PFSK-1 (cell line): ENCODE measurements around the gene ZEB1.

ENCODE experiments used
- FOXP2 ChIP-seq: optimal IDR thresholded peaks from 2 replicates; pipeline ENCODE3; 2011; ENCODE audit warnings: borderline replicate concordance, control low read depth, inconsistent platforms; ENCODE audit not compliant: insufficient read depth; ENCODE audit errors: extremely low read length, extremely low read depth
- POLR2AphosphoS5 ChIP-seq: IDR thresholded peaks from 2 replicates; pipeline ENCODE4 v1.6.1; 2012; ENCODE audit warnings: low read depth, mild to moderate bottlenecking, control low read depth, low read length, moderate library complexity
- SIN3A ChIP-seq: IDR thresholded peaks from 2 replicates; pipeline ENCODE4 v1.6.1; 2012; ENCODE audit warnings: mild to moderate bottlenecking, low read length, moderate library complexity, borderline replicate concordance; ENCODE audit not compliant: insufficient read depth
- TAF1 ChIP-seq: IDR thresholded peaks from 2 replicates; pipeline ENCODE4 v1.6.1; 2012; ENCODE audit warnings: low read length, control low read depth, borderline replicate concordance; ENCODE audit not compliant: insufficient read depth
- TF ChIP-seq, protein P1 (sequence below), 2 experiments: IDR thresholded peaks; 2 replicates each; pipeline versions ENCODE4 v1.6.1 to v1.8.0; 2011 to 2012; ENCODE audit warnings: low read depth in 2 of 2, low read length in 2 of 2, control low read depth in 1 of 2, inconsistent platforms in 1 of 2, mild to moderate bottlenecking in 1 of 2, moderate library complexity in 1 of 2; ENCODE audit not compliant: insufficient read depth in 1 of 2

Gene ZEB1

DNA sequence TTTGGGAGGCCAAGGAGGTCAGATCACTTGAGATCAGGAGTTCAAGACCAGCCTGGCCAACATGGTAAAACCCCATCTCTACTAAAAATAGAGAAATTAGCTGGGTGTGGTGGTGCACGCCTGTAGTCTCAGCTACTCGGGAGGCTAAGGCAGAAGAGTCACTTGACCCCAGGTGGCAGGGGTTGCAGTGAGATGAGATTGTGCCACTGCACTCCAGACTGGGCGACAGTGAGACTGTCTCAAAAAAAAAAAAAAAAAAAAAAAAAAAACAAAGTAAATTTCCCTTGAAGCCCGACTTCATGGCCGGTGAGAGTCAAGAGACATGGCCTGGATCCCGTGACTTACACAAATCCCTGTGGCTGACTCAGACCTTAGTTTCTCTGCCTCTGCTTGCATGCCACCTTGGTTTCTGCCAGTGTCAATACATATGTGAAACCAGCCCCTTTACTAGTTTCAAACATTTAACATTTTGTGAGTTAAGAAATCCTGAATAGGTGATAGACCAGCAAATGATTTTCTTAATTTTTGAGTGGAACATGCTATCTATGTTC is 62.8 kb downstream of the ZEB1 start:
- TF ChIP-seq POLR2AphosphoS5: no peak
- TF ChIP-seq FOXP2: no peak
- no peak for TF ChIP-seq SIN3A
- TF ChIP-seq, protein P1, sequence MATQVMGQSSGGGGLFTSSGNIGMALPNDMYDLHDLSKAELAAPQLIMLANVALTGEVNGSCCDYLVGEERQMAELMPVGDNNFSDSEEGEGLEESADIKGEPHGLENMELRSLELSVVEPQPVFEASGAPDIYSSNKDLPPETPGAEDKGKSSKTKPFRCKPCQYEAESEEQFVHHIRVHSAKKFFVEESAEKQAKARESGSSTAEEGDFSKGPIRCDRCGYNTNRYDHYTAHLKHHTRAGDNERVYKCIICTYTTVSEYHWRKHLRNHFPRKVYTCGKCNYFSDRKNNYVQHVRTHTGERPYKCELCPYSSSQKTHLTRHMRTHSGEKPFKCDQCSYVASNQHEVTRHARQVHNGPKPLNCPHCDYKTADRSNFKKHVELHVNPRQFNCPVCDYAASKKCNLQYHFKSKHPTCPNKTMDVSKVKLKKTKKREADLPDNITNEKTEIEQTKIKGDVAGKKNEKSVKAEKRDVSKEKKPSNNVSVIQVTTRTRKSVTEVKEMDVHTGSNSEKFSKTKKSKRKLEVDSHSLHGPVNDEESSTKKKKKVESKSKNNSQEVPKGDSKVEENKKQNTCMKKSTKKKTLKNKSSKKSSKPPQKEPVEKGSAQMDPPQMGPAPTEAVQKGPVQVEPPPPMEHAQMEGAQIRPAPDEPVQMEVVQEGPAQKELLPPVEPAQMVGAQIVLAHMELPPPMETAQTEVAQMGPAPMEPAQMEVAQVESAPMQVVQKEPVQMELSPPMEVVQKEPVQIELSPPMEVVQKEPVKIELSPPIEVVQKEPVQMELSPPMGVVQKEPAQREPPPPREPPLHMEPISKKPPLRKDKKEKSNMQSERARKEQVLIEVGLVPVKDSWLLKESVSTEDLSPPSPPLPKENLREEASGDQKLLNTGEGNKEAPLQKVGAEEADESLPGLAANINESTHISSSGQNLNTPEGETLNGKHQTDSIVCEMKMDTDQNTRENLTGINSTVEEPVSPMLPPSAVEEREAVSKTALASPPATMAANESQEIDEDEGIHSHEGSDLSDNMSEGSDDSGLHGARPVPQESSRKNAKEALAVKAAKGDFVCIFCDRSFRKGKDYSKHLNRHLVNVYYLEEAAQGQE (IDR thresholded peaks at IDR 0.05; ENCODE audit: insufficient read depth in 1 of 2, low read depth in 2 of 2, low read length in 2 of 2): no peak
- TF ChIP-seq TAF1: no peak

DNA sequence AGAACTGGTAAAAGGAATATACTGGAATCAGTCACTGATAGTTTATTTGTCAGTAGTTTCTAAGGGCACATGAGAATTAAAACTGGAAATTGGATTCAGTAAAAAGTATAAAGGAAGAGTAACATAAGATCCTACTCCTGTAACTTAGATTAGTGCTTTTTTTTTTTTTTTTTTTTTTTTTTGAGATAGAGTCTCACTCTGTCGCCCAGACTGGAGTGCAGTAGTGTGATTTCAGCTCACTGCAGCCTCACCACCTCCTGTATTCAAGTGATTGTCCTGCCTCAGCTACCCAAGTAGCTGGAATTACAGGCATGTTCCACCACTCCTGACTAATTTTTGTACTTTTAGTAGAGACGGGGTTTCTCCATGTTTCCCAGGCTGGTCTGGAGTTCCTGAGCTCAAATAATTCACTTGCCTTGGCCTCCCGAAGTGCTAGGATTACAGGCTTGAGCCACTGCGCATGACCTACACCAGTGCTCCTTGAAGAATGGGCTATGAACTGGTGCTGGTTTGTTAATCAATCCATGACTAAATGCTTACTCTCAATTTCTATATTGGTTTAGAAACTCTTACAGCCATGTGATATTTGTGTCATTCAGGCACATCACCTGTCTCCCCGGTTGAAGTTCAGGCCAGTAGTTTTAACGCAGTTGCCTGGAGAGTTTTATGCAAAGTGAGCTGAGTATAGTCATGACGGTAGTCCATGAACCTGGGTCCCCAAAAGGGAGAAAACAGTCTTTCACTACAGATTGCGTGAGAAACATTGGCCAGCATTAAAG is 65.0 kb downstream of the ZEB1 start:
- TF ChIP-seq TAF1 (no peak), FOXP2 (no peak), SIN3A (no peak), POLR2AphosphoS5 (no peak)
- TF ChIP-seq, protein P1 (IDR thresholded peaks at IDR 0.05; ENCODE audit: insufficient read depth in 1 of 2, low read depth in 2 of 2, low read length in 2 of 2): no peak

DNA sequence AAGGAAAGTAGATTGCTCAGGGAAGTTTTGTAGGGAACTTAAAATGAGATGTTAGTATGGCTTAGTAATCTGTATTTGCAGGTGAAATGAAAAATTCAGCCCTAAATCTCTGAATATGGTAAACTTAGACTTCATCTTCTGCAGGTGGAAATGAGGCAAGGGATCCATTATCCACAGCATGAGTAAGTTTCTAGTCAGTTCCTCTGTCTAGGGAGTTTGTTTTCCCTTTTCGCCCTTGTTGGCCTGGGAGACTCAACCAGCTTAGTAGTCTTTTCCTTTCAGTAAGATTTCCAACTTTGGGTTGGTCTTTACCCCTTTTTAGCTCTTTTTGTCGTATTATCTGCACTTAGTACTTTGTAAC is 65.6 kb downstream of the ZEB1 start:
- no peak for TF ChIP-seq POLR2AphosphoS5
- no peak for TF ChIP-seq SIN3A
- no peak for TF ChIP-seq TAF1
- TF ChIP-seq, protein P1 (IDR thresholded peaks at IDR 0.05; ENCODE audit: insufficient read depth in 1 of 2, low read depth in 2 of 2, low read length in 2 of 2): no peak
- TF ChIP-seq FOXP2: no peak

DNA sequence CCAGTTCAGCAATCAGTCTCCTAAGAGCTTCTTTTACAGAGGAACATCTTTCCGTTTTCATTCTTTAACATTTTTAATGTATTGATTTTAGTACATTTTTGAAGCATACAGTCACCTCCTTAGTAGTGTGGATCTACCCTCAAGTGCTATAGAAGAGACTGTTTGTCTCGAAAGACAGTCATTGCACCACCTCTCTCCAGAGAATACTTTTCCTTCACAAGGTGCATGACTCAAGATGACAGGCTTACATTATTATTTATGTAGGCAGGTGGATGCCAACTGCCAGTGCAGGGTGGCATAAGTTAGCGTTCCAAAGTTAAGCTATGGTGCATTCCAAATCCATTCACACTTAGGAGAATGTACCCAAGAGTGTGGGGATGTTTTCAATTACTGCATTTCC is 71.8 kb downstream of the ZEB1 start:
- TF ChIP-seq FOXP2: no peak
- TF ChIP-seq, protein P1 (IDR thresholded peaks at IDR 0.05; ENCODE audit: insufficient read depth in 1 of 2, low read depth in 2 of 2, low read length in 2 of 2): no peak
- TF ChIP-seq SIN3A: no peak
- TF ChIP-seq POLR2AphosphoS5: no peak
- no peak for TF ChIP-seq TAF1

DNA sequence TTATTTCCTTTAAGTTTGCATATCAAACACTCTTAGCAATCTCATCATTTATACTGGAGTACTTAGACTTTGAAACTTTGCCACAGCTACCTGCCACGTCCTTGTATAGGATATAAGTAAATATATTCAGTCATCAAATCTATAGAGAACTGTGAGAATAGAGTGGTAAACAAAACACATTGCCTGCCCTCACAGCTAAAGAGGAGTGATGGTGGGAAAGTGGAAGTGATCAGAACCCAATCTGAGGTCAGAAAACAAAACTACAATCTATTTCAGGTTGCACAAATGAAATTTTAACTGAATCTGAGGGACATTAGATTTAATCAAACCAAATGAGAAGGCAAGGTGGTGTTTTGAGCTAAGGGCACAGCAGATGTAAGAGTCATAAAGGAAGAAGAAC is 74.8 kb downstream of the ZEB1 start:
- no peak for TF ChIP-seq POLR2AphosphoS5
- TF ChIP-seq TAF1: no peak
- no peak for TF ChIP-seq SIN3A
